Erythroblast (primary cell): ENCODE measurements around the gene LRP11.
"Not testable (repeated sequence)": the region's sequence is repeated elsewhere in the genome, so short reads cannot be mapped to it uniquely, and the experiment has no call there.

Source experiments
- GATA1 ChIP-seq: IDR thresholded peaks from 2 replicates; pipeline ENCODE4 v1.6.1; 2011; ENCODE audit warnings: low read depth, mild to moderate bottlenecking, control low read depth, low read length, moderate library complexity
- POLR2A ChIP-seq: IDR thresholded peaks from 2 replicates; pipeline ENCODE4 v1.6.1; 2011; ENCODE audit warnings: mild to moderate bottlenecking, low read length

DNA sequence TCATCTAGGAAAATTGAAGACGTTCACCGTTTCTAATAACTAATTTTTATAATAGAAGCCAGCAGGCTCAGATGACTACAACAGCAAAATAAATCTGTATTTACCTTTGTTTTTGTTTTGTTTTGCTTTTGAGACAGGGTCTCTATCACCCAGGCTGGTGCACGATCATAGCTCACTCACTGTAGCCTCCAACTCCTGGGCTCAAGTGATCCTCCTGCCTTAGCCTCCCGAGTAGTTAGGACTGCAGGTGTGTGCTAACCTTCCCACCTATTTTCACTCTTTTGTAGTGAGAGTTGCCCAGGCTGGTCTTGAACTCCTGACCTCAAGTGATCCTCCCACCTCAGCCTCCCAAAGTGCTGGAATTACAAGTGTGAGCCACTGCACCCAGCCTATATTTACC, 10.1 kb downstream of the LRP11 start:
- TF ChIP-seq POLR2A, GATA1: not testable (repeated sequence)
